ENCODE measurements around the gene HIP1.
"Not testable (repeated sequence)": the region's sequence is repeated elsewhere in the genome, so short reads cannot be mapped to it uniquely, and the experiment has no call there.

The HIP1 gene

GRCh38 chr7:75712517-75713361, 26.0 kb downstream of the HIP1 start:
- DNase-seq (ENCODE audit: low read depth) = no peak

GRCh38 chr7:75711656-75712514, 26.9 kb downstream of the HIP1 start:
- no peak for DNase-seq (ENCODE audit: low read depth)

- no peak for DNase-seq (ENCODE audit: low read depth)
These were observed 27.7 kb downstream of the HIP1 start for GRCh38 chr7:75711076-75711475.

GRCh38 chr7:75704928-75705327, 33.8 kb downstream of the HIP1 start:
- no peak for DNase-seq (ENCODE audit: low read depth)

GRCh38 chr7:75702515-75702914, 36.2 kb downstream of the HIP1 start:
- no peak for DNase-seq (ENCODE audit: low read depth)

GRCh38 chr7:75699993-75700392, 38.7 kb downstream of the HIP1 start:
- no peak for DNase-seq (ENCODE audit: low read depth)

- DNase-seq (ENCODE audit: low read depth) = no peak
These were observed 40.4 kb downstream of the HIP1 start for GRCh38 chr7:75698358-75698757.

- DNase-seq (ENCODE audit: low read depth) = no peak
These were observed 42.3 kb downstream of the HIP1 start for GRCh38 chr7:75696263-75697037.

GRCh38 chr7:75694638-75695399, 43.9 kb downstream of the HIP1 start:
- DNase-seq (ENCODE audit: low read depth) = no peak

- DNase-seq (ENCODE audit: low read depth) = not testable (repeated sequence)
These were observed 45.1 kb downstream of the HIP1 start for GRCh38 chr7:75693668-75694067.

GRCh38 chr7:75691793-75692543, 46.8 kb downstream of the HIP1 start:
- no peak for DNase-seq (ENCODE audit: low read depth)

- no peak for DNase-seq (ENCODE audit: low read depth)
These were observed 48.6 kb downstream of the HIP1 start for GRCh38 chr7:75690121-75690523.

GRCh38 chr7:75689246-75690099, 49.3 kb downstream of the HIP1 start:
- DNase-seq (ENCODE audit: low read depth) = no peak

- DNase-seq (ENCODE audit: low read depth) = no peak
These were observed 50.3 kb downstream of the HIP1 start for GRCh38 chr7:75688200-75689136.

- no peak for DNase-seq (ENCODE audit: low read depth)
These were observed 51.3 kb downstream of the HIP1 start for GRCh38 chr7:75687246-75688088.

GRCh38 chr7:75686551-75686950, 52.2 kb downstream of the HIP1 start:
- no peak for DNase-seq (ENCODE audit: low read depth)

GRCh38 chr7:75682052-75682451, 56.7 kb downstream of the HIP1 start:
- not testable (repeated sequence) for DNase-seq (ENCODE audit: low read depth)

- no peak for DNase-seq (ENCODE audit: low read depth)
These were observed 59.7 kb downstream of the HIP1 start for GRCh38 chr7:75679060-75679459.
